Measurements from ENCODE around the gene PHYKPL. TPM values are rescaled to one million over a fixed set of nuclear protein-coding genes. Genes with fewer than 3 reads are reported as not detected.

Gene PHYKPL
- total and polyA plus RNA-seq, 2 donors (not counting 1 experiment from before 2014, with no cell fraction given): 18.1 to 44.8 TPM

DNA sequence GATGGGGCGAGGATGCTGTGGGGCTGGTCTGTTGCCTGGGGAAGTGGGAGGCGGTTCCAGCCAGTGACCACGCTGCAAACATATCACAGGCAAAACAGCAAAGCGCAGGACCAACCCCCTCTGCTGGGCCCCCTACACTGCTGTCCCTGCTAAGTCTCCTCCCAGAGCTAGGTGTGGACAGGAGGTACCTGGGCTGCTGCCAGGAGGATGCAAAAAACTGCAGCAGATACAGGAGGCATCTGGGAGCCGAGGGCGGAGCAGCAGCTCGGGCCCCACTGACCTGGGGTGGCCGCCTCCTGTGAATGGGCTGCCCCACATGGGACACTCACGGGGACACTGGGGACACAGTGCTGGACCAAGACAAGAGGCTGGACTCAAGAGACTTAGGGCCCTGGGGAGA lies 48.0 kb upstream of the PHYKPL start:
- TF ChIP-seq EZH2 (IDR thresholded peaks at IDR 0.05; ENCODE audit: low read length, missing control alignments): no peak
- Histone ChIP-seq H3K79me2 (ENCODE audit: control insufficient read depth, insufficient read depth, low read length) (no peaks in the 10 kb centered on the region), H3K36me3 (ENCODE audit: control insufficient read depth, insufficient read depth, low read length) (no peaks in the 10 kb centered on the region), H3K9ac (ENCODE audit: insufficient read depth, low read length) (no peak overlapping the region), H4K20me1 (ENCODE audit: control insufficient read depth, extremely low read depth, insufficient read depth, low read length) (no peaks in the 10 kb centered on the region), H3K27ac (ENCODE audit: insufficient read depth, low read length) (no peak overlapping the region), H3K9me3 (ENCODE audit: control insufficient read depth, insufficient read depth, low read depth, low read length) (no peaks in the 10 kb centered on the region), H3K4me2 (ENCODE audit: extremely low read depth, insufficient read depth, low read length) (no peak overlapping the region), H3K4me1 (ENCODE audit: control insufficient read depth, extremely low read depth, insufficient read depth, low read length) (no peaks in the 10 kb centered on the region), H3K27me3 (ENCODE audit: control insufficient read depth, insufficient read depth, low read length) (no peaks in the 10 kb centered on the region), H2AFZ (ENCODE audit: low read length) (no peak overlapping the region), H3K4me3 (replicated peaks in 1 of 4; ENCODE audit: control extremely low read depth in 1 of 4, insufficient read depth in 1 of 4, low read depth in 3 of 4, low read length in 4 of 4) (no peak overlapping the region)
- no peak for DNase-seq (ENCODE audit: low read depth in 2 of 2)

DNA sequence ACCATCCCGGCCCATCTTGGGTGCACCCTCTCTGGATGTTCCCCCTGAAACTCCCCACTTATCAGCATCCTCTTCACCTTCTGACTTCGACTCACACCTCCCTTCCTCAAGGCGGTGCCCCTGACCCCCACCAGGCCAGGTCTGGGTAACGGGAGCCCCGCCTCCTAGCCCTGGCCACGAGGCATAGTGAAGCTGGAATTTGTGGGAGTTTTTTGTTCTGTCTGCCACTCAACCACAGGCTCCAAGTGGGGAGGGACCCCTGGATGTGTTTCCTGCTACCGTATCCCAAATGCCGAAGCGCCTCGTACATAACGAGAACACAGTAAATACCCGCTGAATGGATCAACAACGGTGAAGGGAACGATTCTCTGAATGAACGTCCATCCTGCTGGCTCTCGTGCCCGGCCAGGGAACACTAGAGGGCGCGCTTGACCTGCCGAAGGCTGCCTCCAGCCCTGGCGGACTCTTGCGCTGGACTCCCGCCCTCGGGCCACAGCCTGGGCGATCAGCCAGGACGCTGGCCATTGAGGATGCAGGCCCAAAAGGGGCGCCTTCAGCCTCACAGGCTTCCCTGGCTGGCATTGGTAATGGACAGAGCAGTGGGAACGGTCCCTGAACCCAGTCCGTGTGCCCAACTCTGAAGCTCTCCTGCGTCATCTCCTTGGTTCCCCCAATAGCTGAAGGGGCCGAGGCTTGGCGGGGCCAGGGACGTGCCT lies 47.3 kb upstream of the PHYKPL start:
- no peak overlapping the region for H3K27ac ChIP-seq (ENCODE audit: insufficient read depth, low read length)
- no peaks in the 10 kb centered on the region for H3K79me2 ChIP-seq (ENCODE audit: control insufficient read depth, insufficient read depth, low read length)
- TF ChIP-seq EZH2 (IDR thresholded peaks at IDR 0.05; ENCODE audit: low read length, missing control alignments): no peak
- TF ChIP-seq, protein P1, sequence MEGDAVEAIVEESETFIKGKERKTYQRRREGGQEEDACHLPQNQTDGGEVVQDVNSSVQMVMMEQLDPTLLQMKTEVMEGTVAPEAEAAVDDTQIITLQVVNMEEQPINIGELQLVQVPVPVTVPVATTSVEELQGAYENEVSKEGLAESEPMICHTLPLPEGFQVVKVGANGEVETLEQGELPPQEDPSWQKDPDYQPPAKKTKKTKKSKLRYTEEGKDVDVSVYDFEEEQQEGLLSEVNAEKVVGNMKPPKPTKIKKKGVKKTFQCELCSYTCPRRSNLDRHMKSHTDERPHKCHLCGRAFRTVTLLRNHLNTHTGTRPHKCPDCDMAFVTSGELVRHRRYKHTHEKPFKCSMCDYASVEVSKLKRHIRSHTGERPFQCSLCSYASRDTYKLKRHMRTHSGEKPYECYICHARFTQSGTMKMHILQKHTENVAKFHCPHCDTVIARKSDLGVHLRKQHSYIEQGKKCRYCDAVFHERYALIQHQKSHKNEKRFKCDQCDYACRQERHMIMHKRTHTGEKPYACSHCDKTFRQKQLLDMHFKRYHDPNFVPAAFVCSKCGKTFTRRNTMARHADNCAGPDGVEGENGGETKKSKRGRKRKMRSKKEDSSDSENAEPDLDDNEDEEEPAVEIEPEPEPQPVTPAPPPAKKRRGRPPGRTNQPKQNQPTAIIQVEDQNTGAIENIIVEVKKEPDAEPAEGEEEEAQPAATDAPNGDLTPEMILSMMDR (conservative IDR thresholded peaks at IDR 0.05 in 1 of 2, IDR thresholded peaks at IDR 0.05 in 1 of 2; ENCODE audit: low read depth in 1 of 2, low read length in 2 of 2): peak; percentile 81 to 98
- peak overlapping the region; percentile 13 for H3K4me2 ChIP-seq (ENCODE audit: extremely low read depth, insufficient read depth, low read length)
- peak; percentile 44 to 76 for DNase-seq (ENCODE audit: low read depth in 2 of 2)
- H3K27me3 ChIP-seq (ENCODE audit: control insufficient read depth, insufficient read depth, low read length): no peaks in the 10 kb centered on the region
- no peak overlapping the region for H2AFZ ChIP-seq (ENCODE audit: low read length)
- H4K20me1 ChIP-seq (ENCODE audit: control insufficient read depth, extremely low read depth, insufficient read depth, low read length): no peaks in the 10 kb centered on the region
- H3K9ac ChIP-seq (ENCODE audit: insufficient read depth, low read length): no peak overlapping the region
- no peaks in the 10 kb centered on the region for H3K9me3 ChIP-seq (ENCODE audit: control insufficient read depth, insufficient read depth, low read depth, low read length)
- no peak overlapping the region for H3K4me3 ChIP-seq (replicated peaks in 1 of 4; ENCODE audit: control extremely low read depth in 1 of 4, insufficient read depth in 1 of 4, low read depth in 3 of 4, low read length in 4 of 4)
- H3K4me1 ChIP-seq (ENCODE audit: control insufficient read depth, extremely low read depth, insufficient read depth, low read length): no peaks in the 10 kb centered on the region
- H3K36me3 ChIP-seq (ENCODE audit: control insufficient read depth, insufficient read depth, low read length): no peaks in the 10 kb centered on the region

DNA sequence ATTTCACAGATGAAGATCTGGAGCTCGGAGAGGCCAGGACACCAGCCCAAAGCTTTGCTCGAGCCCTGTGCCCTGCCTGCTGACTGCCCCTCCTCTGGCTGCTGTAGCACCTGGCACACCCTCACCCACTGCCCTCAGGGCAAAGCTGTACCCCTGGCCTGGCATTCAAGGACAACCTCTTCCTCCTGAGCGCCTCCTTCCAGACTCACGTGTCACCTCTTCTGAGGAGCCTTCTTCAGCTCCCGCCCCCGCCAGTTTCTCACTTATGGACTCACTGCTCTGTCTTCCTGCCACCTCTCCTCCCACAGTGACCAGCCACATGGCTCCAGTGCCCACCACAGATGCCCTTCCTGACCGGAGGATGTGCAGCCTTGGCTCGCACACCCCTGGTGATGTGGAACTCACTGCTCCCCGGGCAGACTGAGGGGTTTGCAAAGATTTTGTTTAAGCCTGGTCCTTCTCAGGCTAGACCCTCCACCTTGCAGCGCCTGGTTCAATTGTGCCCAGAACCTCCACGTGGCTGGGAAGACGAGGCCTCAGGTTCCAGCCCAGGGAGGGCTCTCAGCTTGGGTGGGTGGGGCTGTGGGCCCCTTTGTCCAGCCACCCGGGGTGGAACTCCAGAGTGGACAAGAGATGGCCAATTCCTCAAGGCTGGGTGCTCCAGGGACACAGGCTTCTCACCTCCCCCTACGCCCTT lies 46.6 kb upstream of the PHYKPL start:
- H3K27ac ChIP-seq (ENCODE audit: insufficient read depth, low read length): no peak overlapping the region
- no peaks in the 10 kb centered on the region for H4K20me1 ChIP-seq (ENCODE audit: control insufficient read depth, extremely low read depth, insufficient read depth, low read length)
- no peak overlapping the region for H3K4me3 ChIP-seq (replicated peaks in 1 of 4; ENCODE audit: control extremely low read depth in 1 of 4, insufficient read depth in 1 of 4, low read depth in 3 of 4, low read length in 4 of 4)
- no peak overlapping the region for H2AFZ ChIP-seq (ENCODE audit: low read length)
- H3K4me1 ChIP-seq (ENCODE audit: control insufficient read depth, extremely low read depth, insufficient read depth, low read length): no peaks in the 10 kb centered on the region
- H3K9ac ChIP-seq (ENCODE audit: insufficient read depth, low read length): no peak overlapping the region
- no peak overlapping the region for H3K4me2 ChIP-seq (ENCODE audit: extremely low read depth, insufficient read depth, low read length)
- H3K36me3 ChIP-seq (ENCODE audit: control insufficient read depth, insufficient read depth, low read length): no peaks in the 10 kb centered on the region
- H3K27me3 ChIP-seq (ENCODE audit: control insufficient read depth, insufficient read depth, low read length): no peaks in the 10 kb centered on the region
- H3K79me2 ChIP-seq (ENCODE audit: control insufficient read depth, insufficient read depth, low read length): no peaks in the 10 kb centered on the region
- DNase-seq (ENCODE audit: low read depth in 2 of 2): no peak
- TF ChIP-seq, protein P1 (conservative IDR thresholded peaks at IDR 0.05 in 1 of 2, IDR thresholded peaks at IDR 0.05 in 1 of 2; ENCODE audit: low read depth in 1 of 2, low read length in 2 of 2): no peak
- no peak for TF ChIP-seq EZH2 (IDR thresholded peaks at IDR 0.05; ENCODE audit: low read length, missing control alignments)
- no peaks in the 10 kb centered on the region for H3K9me3 ChIP-seq (ENCODE audit: control insufficient read depth, insufficient read depth, low read depth, low read length)
